Effector memory CD8-positive, alpha-beta T cell (primary cell): ENCODE data around the gene C11orf42.
A peak's percentile ranks its signal among the peaks of the same experiment; 100 is the strongest.

Experiments
- ATAC-seq: fragments of 150-1000 bp; cut with Tn5 transposase; replicated peaks from 2 replicates; pipeline ENCODE4 v1.10.0; 2021; ENCODE audit warnings: mild to moderate bottlenecking, moderate library complexity
- DNase-seq, 3 experiments: peaks; one replicate each; pipeline ENCODE4 v3.0.0; 2021
- H3K27ac Mint-ChIP-seq, 2 donors: one replicate each; pipeline ENCODE4 v1.8.0; 2022; ENCODE audit warnings: mild to moderate bottlenecking in 2 of 2, mixed read lengths in 2 of 2, moderate library complexity in 2 of 2
- H3K27me3 Mint-ChIP-seq, 2 donors: one replicate each; pipeline ENCODE4 v1.8.0; 2022; ENCODE audit warnings: mixed read lengths in 2 of 2
- H3K36me3 Mint-ChIP-seq: one replicate; pipeline ENCODE4 v1.8.0; 2022; ENCODE audit warnings: mild to moderate bottlenecking, moderate library complexity, mixed read lengths; ENCODE audit not compliant: insufficient read depth
- H3K4me1 Mint-ChIP-seq, 2 donors: one replicate each; pipeline ENCODE4 v1.8.0; 2022; ENCODE audit warnings: low read depth in 2 of 2, mixed read lengths in 2 of 2
- H3K4me3 Mint-ChIP-seq, 2 donors: one replicate each; pipeline ENCODE4 v1.8.0; 2022; ENCODE audit warnings: mild to moderate bottlenecking in 2 of 2, mixed read lengths in 2 of 2, moderate library complexity in 2 of 2
- H3K9me3 Mint-ChIP-seq, 2 donors: one replicate each; pipeline ENCODE4 v1.8.0; 2022; ENCODE audit warnings: mixed read lengths in 2 of 2

C11orf42 gene

DNA sequence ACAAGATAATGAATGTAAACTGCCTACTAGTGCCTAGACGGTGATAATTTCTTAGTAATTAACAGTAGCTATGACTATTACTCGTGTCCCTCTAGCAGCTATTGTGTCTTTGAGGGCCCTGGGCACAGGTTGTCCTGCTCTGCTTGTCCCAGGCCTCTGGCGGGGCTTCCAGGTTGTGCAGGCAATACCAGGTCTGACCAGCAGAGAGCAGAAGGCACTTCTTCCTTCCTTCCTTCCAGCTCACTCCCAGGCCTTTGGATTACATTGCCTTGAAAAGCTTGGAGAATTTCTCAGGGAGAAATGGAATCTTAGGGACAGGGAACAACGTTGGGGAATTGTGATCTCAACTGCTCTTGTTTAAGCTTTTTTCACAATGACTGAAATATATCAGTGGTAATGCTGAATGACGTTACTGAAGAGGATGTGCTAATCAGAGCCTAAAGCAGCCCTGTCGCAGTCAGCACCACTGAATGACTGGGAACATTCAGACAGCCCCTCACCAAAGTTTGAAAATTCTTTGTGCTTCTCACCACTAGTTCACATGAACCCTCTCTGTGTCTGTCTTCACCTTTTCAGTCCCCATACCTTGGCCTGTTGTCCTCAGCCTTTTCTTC, 45.9 kb downstream of the C11orf42 start:
- ATAC-seq (peak; percentile 81), DNase-seq (peak in 2 of 3 experiments; percentile 24 to 47)
- Mint-ChIP-seq H3K4me1 (no peaks in the 10 kb centered on the region), H3K27me3 (no peaks in the 10 kb centered on the region), H3K4me3 (no peak overlapping the region), H3K9me3 (no peaks in the 10 kb centered on the region), H3K36me3 (no peaks in the 10 kb centered on the region), H3K27ac (no peak overlapping the region)

DNA sequence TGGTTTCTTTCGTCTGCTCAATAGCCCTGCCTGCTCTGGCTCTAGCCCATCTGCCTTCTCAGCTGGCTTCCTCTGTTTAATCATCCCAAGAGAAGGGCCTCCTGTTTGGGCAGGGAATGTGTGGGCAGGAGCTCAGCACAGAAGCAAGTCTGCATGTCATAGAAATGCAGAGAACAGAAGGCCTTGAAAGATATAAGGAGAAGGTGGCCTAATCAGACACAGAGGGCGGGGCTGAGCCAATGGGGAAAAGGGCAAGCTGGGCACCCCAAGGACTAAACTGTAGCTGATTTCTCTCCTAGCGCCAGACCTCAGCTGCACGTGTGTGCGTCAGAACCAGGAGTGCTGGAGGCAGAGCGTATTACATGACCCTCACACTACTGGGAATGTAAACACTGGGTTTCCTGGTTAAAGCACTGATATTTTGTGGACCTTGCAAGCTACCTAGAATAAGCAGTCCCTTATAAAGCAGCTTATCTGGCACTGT, 46.7 kb downstream of the C11orf42 start:
- Mint-ChIP-seq H3K27me3 (no peaks in the 10 kb centered on the region), H3K4me3 (no peak overlapping the region), H3K36me3 (no peaks in the 10 kb centered on the region), H3K9me3 (no peaks in the 10 kb centered on the region), H3K27ac (no peak overlapping the region), H3K4me1 (no peaks in the 10 kb centered on the region)
- no peak for ATAC-seq
- DNase-seq, result no peak

DNA sequence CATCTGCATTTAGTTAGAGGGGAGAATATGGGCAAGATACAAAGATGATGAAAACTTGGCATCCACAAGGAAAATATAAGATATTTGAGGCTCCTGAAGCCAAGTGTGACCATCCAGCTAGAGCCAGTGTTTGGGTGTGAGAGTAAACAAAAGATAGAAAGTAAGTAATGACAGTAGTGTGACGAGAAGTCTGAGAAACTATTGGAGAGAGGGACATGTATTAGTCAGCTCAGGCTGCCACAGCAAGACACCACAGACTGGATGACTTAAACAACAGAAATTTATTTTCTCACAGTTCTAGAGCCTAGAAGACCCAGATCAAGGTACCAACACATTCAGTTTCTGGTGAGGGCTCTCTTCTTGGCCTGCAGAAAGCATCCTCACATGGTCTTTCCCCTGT, 47.8 kb downstream of the C11orf42 start:
- DNase-seq, result no peak

DNA sequence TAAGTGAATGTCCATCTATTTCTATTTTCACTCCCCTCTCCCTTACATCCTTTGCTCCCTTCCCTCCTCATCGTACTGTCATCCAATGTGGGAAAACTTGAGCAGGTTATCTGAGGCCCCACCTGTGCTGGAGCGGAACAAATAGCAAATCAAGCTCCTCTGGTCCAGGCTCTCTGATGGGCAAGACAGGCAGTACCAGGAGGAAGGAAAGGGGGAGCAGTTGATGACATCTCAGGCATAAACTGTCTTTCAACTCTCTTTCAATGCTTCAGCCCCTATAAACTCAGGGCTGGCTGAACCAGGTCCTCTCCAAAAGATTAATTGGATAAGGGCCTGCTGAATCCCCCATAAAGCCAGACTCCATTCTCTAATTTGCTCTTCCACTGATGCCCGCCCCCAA, 52.8 kb downstream of the C11orf42 start:
- Mint-ChIP-seq H3K27ac (no peak overlapping the region), H3K4me3 (no peak overlapping the region), H3K4me1 (peaks cover 0 to 3% of the 10 kb centered on the region in 2 donors), H3K9me3 (no peaks in the 10 kb centered on the region), H3K36me3 (peaks cover 4% of the 10 kb centered on the region), H3K27me3 (no peaks in the 10 kb centered on the region)
- ATAC-seq (no peak), DNase-seq (no peak)

More for the DNA sequence above, 47.8 kb downstream of the C11orf42 start:
- no peaks in the 10 kb centered on the region for H3K36me3 Mint-ChIP-seq
- no peaks in the 10 kb centered on the region for H3K9me3 Mint-ChIP-seq
- no peak overlapping the region for H3K27ac Mint-ChIP-seq
- no peaks in the 10 kb centered on the region for H3K27me3 Mint-ChIP-seq
- no peak for ATAC-seq
- H3K4me3 Mint-ChIP-seq, result no peak overlapping the region
- no peaks in the 10 kb centered on the region for H3K4me1 Mint-ChIP-seq

DNA sequence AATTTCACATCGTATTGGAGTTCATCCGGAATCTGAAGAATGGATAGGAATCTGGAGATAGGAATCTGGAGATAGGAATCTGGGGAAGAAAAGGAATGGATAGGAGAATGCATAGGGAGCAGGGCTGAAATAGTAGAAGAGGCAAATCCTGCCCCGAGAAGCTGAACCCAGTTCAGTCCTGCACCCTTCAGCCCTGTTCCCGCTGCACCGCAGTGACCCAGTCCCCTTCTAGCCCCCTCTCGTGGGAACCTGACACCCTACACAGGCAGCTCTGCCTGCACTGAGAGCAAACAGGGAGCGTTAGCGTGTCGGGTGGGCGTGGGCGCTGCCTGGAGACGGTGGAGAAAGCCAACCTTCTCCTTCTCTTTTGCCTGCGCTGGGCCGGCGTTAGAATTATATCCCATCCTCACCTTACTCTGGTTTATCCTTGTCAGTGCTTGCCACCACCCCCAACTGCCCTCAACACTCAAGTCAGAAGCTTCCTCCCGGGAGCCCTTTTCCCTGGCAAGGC, 53.3 kb downstream of the C11orf42 start:
- Mint-ChIP-seq H3K9me3 (no peaks in the 10 kb centered on the region), H3K36me3 (peaks cover 4% of the 10 kb centered on the region), H3K4me3 (no peak overlapping the region), H3K27ac (no peak overlapping the region), H3K4me1 (peaks cover 0 to 3% of the 10 kb centered on the region in 2 donors), H3K27me3 (no peaks in the 10 kb centered on the region)
- DNase-seq (no peak), ATAC-seq (peak; percentile 50)

DNA sequence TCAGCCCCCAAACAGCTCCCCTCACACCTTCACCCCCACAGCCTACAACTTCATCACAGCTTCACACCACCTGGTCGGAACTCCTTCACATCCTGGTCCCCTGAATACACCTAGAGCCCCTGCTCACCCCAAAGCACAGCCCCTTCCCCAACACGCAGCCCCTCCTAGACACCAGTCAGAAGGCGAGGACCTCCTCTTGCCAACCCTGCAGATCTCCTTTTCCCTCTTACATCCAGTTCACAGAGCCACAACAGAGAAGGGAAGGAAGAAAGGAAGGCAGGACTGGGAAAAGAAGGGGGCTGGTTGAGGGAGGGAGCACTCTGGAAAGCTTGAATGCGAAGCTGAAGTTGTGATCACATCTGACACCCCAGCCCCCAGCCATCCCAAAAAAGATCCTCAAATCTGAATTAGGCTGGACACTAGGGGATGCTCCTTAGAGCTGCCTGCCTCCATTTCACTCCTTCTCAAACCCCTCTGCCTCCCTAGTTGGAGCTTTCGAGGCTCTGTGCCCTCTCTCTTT, 54.9 kb downstream of the C11orf42 start:
- Mint-ChIP-seq H3K4me1 (peaks cover 0 to 3% of the 10 kb centered on the region in 2 donors), H3K36me3 (peaks cover 4% of the 10 kb centered on the region), H3K27me3 (peaks cover 0 to 10% of the 10 kb centered on the region in 2 donors), H3K4me3 (no peak overlapping the region), H3K27ac (no peak overlapping the region), H3K9me3 (no peaks in the 10 kb centered on the region)
- ATAC-seq, result no peak
- no peak for DNase-seq
